GM12865 (cell line): ENCODE measurements around the gene ABR.
A peak's percentile ranks its signal among the peaks of the same experiment; 100 is the strongest.

Experiments used
- DNase-seq: peaks from one replicate; pipeline ENCODE4 v3.0.0; 2010; ENCODE audit warnings: low read depth
- H3K4me3 ChIP-seq: 2 replicates; pipeline ENCODE4 v1.5.1; 2011; ENCODE audit warnings: mild to moderate bottlenecking, low read depth, low read length, control low read depth
- CTCF ChIP-seq: IDR thresholded peaks from 2 replicates; pipeline ENCODE4 v1.5.1; 2011; ENCODE audit warnings: low read length, control low read depth, low read depth, inconsistent platforms; ENCODE audit not compliant: insufficient read depth; ENCODE audit errors: missing control alignments

ABR gene

GRCh38 chr17:1109606-1110540 is 69.9 kb downstream of the ABR start:
- peak; percentile 49 for DNase-seq
- peak; percentile 2 for TF ChIP-seq CTCF

GRCh38 chr17:1108765-1109605 is 70.8 kb downstream of the ABR start:
- H3K4me3 ChIP-seq = peak overlapping the region; percentile 63
- DNase-seq = peak; percentile 65

More at GRCh38 chr17:1109606-1110540, 69.9 kb downstream of the ABR start:
- peak overlapping the region; percentile 63 for H3K4me3 ChIP-seq

GRCh38 chr17:1108478-1108764 is 71.4 kb downstream of the ABR start:
- peak overlapping the region; percentile 63 for H3K4me3 ChIP-seq
- no peak for DNase-seq
- no peak for TF ChIP-seq CTCF

More at GRCh38 chr17:1108765-1109605, 70.8 kb downstream of the ABR start:
- TF ChIP-seq CTCF = no peak

GRCh38 chr17:1107777-1108477 is 71.9 kb downstream of the ABR start:
- DNase-seq = no peak
- no peak overlapping the region; the same call in 1 of the 2 replicates for H3K4me3 ChIP-seq
- no peak for TF ChIP-seq CTCF

- no peak for DNase-seq
- H3K4me3 ChIP-seq = no peak overlapping the region
Observed at GRCh38 chr17:1107083-1107776, 72.6 kb downstream of the ABR start.

More at GRCh38 chr17:1107083-1107776, 72.6 kb downstream of the ABR start:
- no peak for TF ChIP-seq CTCF
